Fibroblast of lung (primary cell): ENCODE measurements around the gene CRELD1. TPM values are rescaled to one million over a fixed set of nuclear protein-coding genes. Genes with fewer than 3 reads are reported as not detected.

Source experiments
- DNase-seq, 2 donors: peaks; one replicate each; pipeline versions ENCODE4 v3.0.0 to v3.0.0-alpha.2; 2010; ENCODE audit warnings: low read depth in 2 of 2
- H2AFZ ChIP-seq: 2 replicates; pipeline ENCODE4 v1.5.1; 2012; ENCODE audit warnings: low read length, control low read depth, inconsistent platforms
- H3K27ac ChIP-seq: 2 replicates; pipeline ENCODE4 v1.5.1; 2011; ENCODE audit warnings: low read length, control low read depth; ENCODE audit not compliant: insufficient read depth
- H3K27me3 ChIP-seq: 2 replicates; pipeline ENCODE4 v1.5.1; 2011; ENCODE audit warnings: mild to moderate bottlenecking, low read length; ENCODE audit not compliant: control insufficient read depth, insufficient read depth
- H3K36me3 ChIP-seq: 2 replicates; pipeline ENCODE4 v1.5.1; 2011; ENCODE audit warnings: low read length; ENCODE audit not compliant: control insufficient read depth, insufficient read depth
- H3K4me1 ChIP-seq: 2 replicates; pipeline ENCODE4 v1.5.1; 2011; ENCODE audit warnings: low read length; ENCODE audit not compliant: control insufficient read depth, insufficient read depth; ENCODE audit errors: extremely low read depth
- H3K4me2 ChIP-seq: 2 replicates; pipeline ENCODE4 v1.5.1; 2011; ENCODE audit warnings: low read length, control low read depth; ENCODE audit not compliant: insufficient read depth; ENCODE audit errors: extremely low read depth
- H3K4me3 ChIP-seq, 4 experiments: fragments of 200-600 bp in 1 of 4; sonication (generic) in 1 of 4; replicated peaks in 1 of 4; 2 replicates each; pipeline ENCODE4 v1.5.1; 2011 to 2016; ENCODE audit warnings: low read length in 4 of 4, low read depth in 3 of 4, mild to moderate bottlenecking in 3 of 4, control low read depth in 2 of 4, inconsistent platforms in 1 of 4, mixed read lengths in 1 of 4; ENCODE audit not compliant: insufficient read depth in 1 of 4; ENCODE audit errors: control extremely low read depth in 1 of 4
- H3K79me2 ChIP-seq: 2 replicates; pipeline ENCODE4 v1.5.1; 2012; ENCODE audit warnings: mild to moderate bottlenecking, low read length, inconsistent platforms; ENCODE audit not compliant: control insufficient read depth, insufficient read depth
- H3K9ac ChIP-seq: 2 replicates; pipeline ENCODE4 v1.5.1; 2011; ENCODE audit warnings: mild to moderate bottlenecking, low read length, control low read depth; ENCODE audit not compliant: insufficient read depth
- H3K9me3 ChIP-seq: 2 replicates; pipeline ENCODE4 v1.5.1; 2012; ENCODE audit warnings: low read depth, low read length; ENCODE audit not compliant: control insufficient read depth, insufficient read depth
- H4K20me1 ChIP-seq: 2 replicates; pipeline ENCODE4 v1.5.1; 2011; ENCODE audit warnings: low read length; ENCODE audit not compliant: control insufficient read depth, insufficient read depth; ENCODE audit errors: extremely low read depth
- CTCF ChIP-seq, 2 donors: IDR thresholded peaks in 1 of 2; conservative IDR thresholded peaks in 1 of 2; 1 replicate in 1 of 2; 2 replicates in 1 of 2; pipeline ENCODE4 v1.5.1; 2011 to 2012; ENCODE audit warnings: low read length in 2 of 2, control low read depth in 1 of 2, inconsistent platforms in 1 of 2, low read depth in 1 of 2, mild to moderate bottlenecking in 1 of 2
- EZH2 ChIP-seq: IDR thresholded peaks from 2 replicates; pipeline ENCODE4 v1.5.1; 2012; ENCODE audit warnings: low read length, control low read depth, mild to moderate bottlenecking; ENCODE audit errors: missing control alignments
- polyA minus RNA-seq: library from RNA; depleted of rRNA, polyadenylated mRNA; stranded (reverse); fragments of >200 nt; gene quantifications from 2 replicates; pipeline ENCODE4 v1.2.3, GENCODE V29; 2011; ENCODE audit warnings: low replicate concordance
- polyA plus RNA-seq, 2 donors: library from polyadenylated mRNA; depleted of rRNA in 1 of 2; stranded (reverse) in 1 of 2; unstranded in 1 of 2; fragments of >200 nt; gene quantifications; 2 replicates each; pipeline ENCODE4 v1.2.1, GENCODE V29; 2011 to 2012; ENCODE audit warnings: missing spikeins in 1 of 2
- total RNA-seq: library from RNA; depleted of rRNA; stranded (reverse); fragments of >200 nt; gene quantifications from 2 replicates; pipeline ENCODE4 v1.2.1, GENCODE V29; 2014

Gene CRELD1
- total RNA-seq (15.7 and 50.2 TPM in 2 replicates), polyA plus RNA-seq (23.8 and 24.2 TPM in 2 replicates), polyA minus RNA-seq (27.8 and 36.3 TPM in 2 replicates)
- 16.4 and 20.3 TPM in 2 replicates for polyA plus RNA-seq (2012)

- TF ChIP-seq CTCF (conservative IDR thresholded peaks at IDR 0.05 in 1 of 2, IDR thresholded peaks at IDR 0.05 in 1 of 2; ENCODE audit: low read depth in 1 of 2, low read length in 2 of 2) (no peak), EZH2 (no peak)
- peak within 1 kb of the TSS; percentile 95 for H3K4me2 ChIP-seq
- peak within 1 kb of the TSS; percentile 84 for H3K27ac ChIP-seq
- peak within 1 kb of the TSS; percentile 87 for H3K9ac ChIP-seq
- H3K9me3 ChIP-seq, result no peaks in the 10 kb centered on the region
- peaks cover 5% of the 10 kb centered on the region for H3K4me1 ChIP-seq
- no peaks in the 10 kb centered on the region for H4K20me1 ChIP-seq
- H3K27me3 ChIP-seq, result no peaks in the 10 kb centered on the region
- H3K36me3 ChIP-seq, result peaks cover 3% of the 10 kb centered on the region
- H3K79me2 ChIP-seq, result no peaks in the 10 kb centered on the region
- H2AFZ ChIP-seq, result peak within 1 kb of the TSS; percentile 82
- peak within 1 kb of the TSS; percentile 64 to 77 (median 70) for H3K4me3 ChIP-seq
- DNase-seq, result peak; percentile 93 to 94
These were observed at the start of gene CRELD1 for GRCh38 chr3:9933561-9934234. Gene CRELD1, plus strand, starts transcription at chr3:9933834. Its CDS starts 605 bp downstream, at chr3:9934439.

GRCh38 chr3:9884555-9885165, 49.0 kb upstream of the CRELD1 start:
- Histone ChIP-seq H2AFZ (no peak overlapping the region), H3K27me3 (no peaks in the 10 kb centered on the region), H3K36me3 (no peaks in the 10 kb centered on the region), H3K27ac (peak overlapping the region; percentile 43), H3K4me2 (peak overlapping the region; percentile 41), H4K20me1 (no peaks in the 10 kb centered on the region), H3K4me3 (no peak overlapping the region), H3K79me2 (no peaks in the 10 kb centered on the region), H3K4me1 (peaks cover 5% of the 10 kb centered on the region), H3K9me3 (no peaks in the 10 kb centered on the region), H3K9ac (no peak overlapping the region)
- TF ChIP-seq CTCF (conservative IDR thresholded peaks at IDR 0.05 in 1 of 2, IDR thresholded peaks at IDR 0.05 in 1 of 2; ENCODE audit: low read depth in 1 of 2, low read length in 2 of 2) (no peak), EZH2 (no peak)
- peak; percentile 77 to 88 for DNase-seq

GRCh38 chr3:9886328-9886727, 47.3 kb upstream of the CRELD1 start:
- no peak overlapping the region for H2AFZ ChIP-seq
- H3K27me3 ChIP-seq, result no peaks in the 10 kb centered on the region
- no peak overlapping the region for H3K4me2 ChIP-seq
- no peak overlapping the region for H3K9ac ChIP-seq
- H3K9me3 ChIP-seq, result no peaks in the 10 kb centered on the region
- DNase-seq, result no peak
- H3K4me3 ChIP-seq, result no peak overlapping the region
- H3K4me1 ChIP-seq, result peaks cover 5% of the 10 kb centered on the region
- no peak for TF ChIP-seq CTCF (conservative IDR thresholded peaks at IDR 0.05 in 1 of 2, IDR thresholded peaks at IDR 0.05 in 1 of 2; ENCODE audit: low read depth in 1 of 2, low read length in 2 of 2)
- H3K79me2 ChIP-seq, result peaks cover 9% of the 10 kb centered on the region
- no peak overlapping the region for H3K27ac ChIP-seq
- H3K36me3 ChIP-seq, result no peaks in the 10 kb centered on the region
- no peaks in the 10 kb centered on the region for H4K20me1 ChIP-seq
